Panc1 (cell line): ENCODE data around the gene MPZL3. TPM values are rescaled to one million over a fixed set of nuclear protein-coding genes. Genes with fewer than 3 reads are reported as not detected.

ENCODE experiments used
- ATAC-seq: fragments of 200-7000 bp; cut with Tn5 transposase; 2 replicates; pipeline ENCODE4 v1.9.1; 2020; ENCODE audit warnings: mild to moderate bottlenecking, moderate library complexity
- BruUV-seq: library from RNA; stranded (reverse); fragments of 400-500 nt; replicated peaks from 2 replicates; lab custom pipeline; 2021; lab: Mats Ljungman, UMichigan
- CTCF ChIA-PET: fragments of 300-600 bp; sonication (Branson Sonifier 250); formaldehyde crosslinking; loops from one replicate; lab custom pipeline; 2022; ENCODE audit warnings: antibody characterized with exemption; lab: Charles Lee
- POLR2A ChIA-PET: fragments of 300-600 bp; sonication (Branson Sonifier 250); formaldehyde crosslinking; loops from one replicate; lab custom pipeline; 2022; ENCODE audit warnings: antibody characterized with exemption; lab: Charles Lee
- DNase-seq: peaks from one replicate; pipeline ENCODE4 v3.0.0-alpha.2; 2010; ENCODE audit warnings: low read depth, low spot score
- H3K27ac ChIP-seq: 2 replicates; pipeline ENCODE4 v1.5.1; 2011; ENCODE audit warnings: mild to moderate bottlenecking, low read length, inconsistent platforms
- H3K27me3 ChIP-seq: fragments of 200-500 bp; sonication (Bioruptor generic); 2 replicates; pipeline ENCODE4 v1.6.0; 2014; ENCODE audit warnings: low read length, inconsistent platforms; ENCODE audit not compliant: control insufficient read depth, insufficient read depth
- H3K36me3 ChIP-seq: fragments of 200-500 bp; sonication (Bioruptor generic); 2 replicates; pipeline ENCODE4 v1.5.1; 2014; ENCODE audit warnings: inconsistent platforms, mild to moderate bottlenecking, low read length, moderate library complexity; ENCODE audit not compliant: control insufficient read depth, insufficient read depth
- H3K4me1 ChIP-seq: 2 replicates; pipeline ENCODE4 v1.5.1; 2011; ENCODE audit warnings: inconsistent platforms, mild to moderate bottlenecking, low read length, moderate library complexity; ENCODE audit not compliant: control insufficient read depth, insufficient read depth
- H3K4me3 ChIP-seq, 2 experiments: 2 replicates each; pipeline ENCODE4 v1.5.1; 2011 to 2012; ENCODE audit warnings: low read depth in 2 of 2, low read length in 2 of 2, mild to moderate bottlenecking in 2 of 2, inconsistent platforms in 1 of 2, moderate library complexity in 1 of 2
- H3K9me3 ChIP-seq: fragments of 200-500 bp; sonication (Bioruptor generic); 2 replicates; pipeline ENCODE4 v1.5.1; 2014; ENCODE audit warnings: low read depth, mild to moderate bottlenecking, inconsistent platforms, low read length, moderate library complexity; ENCODE audit not compliant: control insufficient read depth, insufficient read depth
- CTCF ChIP-seq: fragments of 450-650 bp; IDR thresholded peaks from 2 replicates; pipeline ENCODE4 v1.5.1; 2017; ENCODE audit warnings: mild to moderate bottlenecking
- POLR2AphosphoS5 ChIP-seq: IDR thresholded peaks from 2 replicates; pipeline ENCODE4 v1.6.1; 2012; ENCODE audit warnings: mild to moderate bottlenecking, low read depth, low read length, moderate library complexity
- REST ChIP-seq, 2 experiments: IDR thresholded peaks; 2 replicates each; pipeline ENCODE4 v1.6.1; 2011 to 2012; ENCODE audit warnings: low read depth in 2 of 2, control low read depth in 1 of 2, low read length in 1 of 2, mild to moderate bottlenecking in 1 of 2, moderate library complexity in 1 of 2; ENCODE audit not compliant: insufficient read depth in 1 of 2
- SIN3A ChIP-seq: IDR thresholded peaks from 2 replicates; pipeline ENCODE4 v1.6.1; 2012; ENCODE audit warnings: low read depth, mild to moderate bottlenecking, low read length, moderate library complexity, borderline replicate concordance; ENCODE audit not compliant: insufficient read depth
- TCF7L2 ChIP-seq: IDR thresholded peaks from 2 replicates; pipeline ENCODE4 v1.6.1; 2011; ENCODE audit warnings: mild to moderate bottlenecking, low read depth, low read length, inconsistent platforms
- in situ Hi-C: cut with HindIII; loops from 2 replicates; pipeline ENCODE4 v1.10.0; 2016; ENCODE audit warnings: low sequenced_read_pairs, low pct_unique_long_range_greater_than_20kb
- intact Hi-C: fragments of 100-400 bp; cut with micrococcal nuclease; formaldehyde crosslinking; loops from one replicate; pipeline ENCODE4 v1.10.0; 2022; ENCODE audit not compliant: unreplicated experiment
- total RNA-seq: library from RNA; stranded (reverse); gene quantifications from one replicate; pipeline ENCODE4 v1.2.1, GENCODE V29; 2021; ENCODE audit not compliant: unreplicated experiment

MPZL3 gene
- total RNA-seq, 1 experiment from 2014 or later: 1.0 TPM

- BruUV-seq: no TSS peak
- Histone ChIP-seq H3K27me3 (peaks cover 12% of the 10 kb centered on the region), H3K4me1 (no peaks in the 10 kb centered on the region; the same call in 1 of the 2 replicates), H3K36me3 (no peaks in the 10 kb centered on the region), H3K27ac (no peak overlapping the region), H3K9me3 (peaks cover 3% of the 10 kb centered on the region; the same call in 1 of the 2 replicates), H3K4me3 (no peak overlapping the region)
- CTCF ChIA-PET: no interaction called here
- no peak for TF ChIP-seq REST (IDR thresholded peaks at IDR 0.05; ENCODE audit: insufficient read depth in 1 of 2, low read depth in 2 of 2, low read length in 1 of 2)
- TF ChIP-seq POLR2AphosphoS5: no peak
- TF ChIP-seq SIN3A: no peak
- ATAC-seq (no peak), DNase-seq (no peak)
- intact Hi-C loops: no loop called here
- POLR2A ChIA-PET: no interaction called here
- in situ Hi-C loops: no loop called here
These were observed 5.1 kb downstream of the MPZL3 start for GRCh38 chr11:118247041-118247440.

GRCh38 chr11:118245936-118246562, 6.1 kb downstream of the MPZL3 start:
- Histone ChIP-seq H3K36me3 (no peaks in the 10 kb centered on the region), H3K27ac (no peak overlapping the region), H3K4me3 (no peak overlapping the region), H3K4me1 (no peaks in the 10 kb centered on the region), H3K27me3 (peaks cover 12% of the 10 kb centered on the region), H3K9me3 (no peaks in the 10 kb centered on the region)
- no peak for DNase-seq
- intact Hi-C loops: no loop called here
- TF ChIP-seq TCF7L2 (no peak), CTCF (no peak), SIN3A (no peak), REST (IDR thresholded peaks at IDR 0.05; ENCODE audit: insufficient read depth in 1 of 2, low read depth in 2 of 2, low read length in 1 of 2) (no peak), POLR2AphosphoS5 (no peak)
- in situ Hi-C loops: no loop called here
- ChIA-PET CTCF (interaction anchor here (0.6 kb wide), 1 partner anchor 40 kb away, joined by 5 read pairs; no protein-coding TSS in a partner anchor), POLR2A (no interaction called here)
- ATAC-seq: no peak
- no TSS peak for BruUV-seq
